Omental fat pad (tissue), 4 donors: ENCODE measurements around the gene COL27A1. TPM values are rescaled to one million over a fixed set of nuclear protein-coding genes. Genes with fewer than 3 reads are reported as not detected.

Source experiments
- ATAC-seq: fragments of 150-250 bp; one replicate; pipeline ENCODE4 v1.9.1; 2016; ENCODE audit warnings: mild to moderate bottlenecking, moderate library complexity; ENCODE audit not compliant: low FRiP score
- DNase-seq: peaks from one replicate; pipeline ENCODE4 v3.0.0-alpha.2; 2019; ENCODE audit warnings: low spot score
- total RNA-seq, 4 donors: library from RNA; depleted of rRNA; stranded (reverse); fragments of >200 nt; gene quantifications; one replicate each; pipeline ENCODE4 v1.1.0, GENCODE V29; 2016
- TF ChIP-seq, protein P1 (sequence below), 3 donors: fragments of 450-650 bp; IDR thresholded peaks; one replicate each; pipeline ENCODE4 v1.5.1; 2016 to 2017; ENCODE audit warnings: antibody characterized with exemption in 3 of 3, mild to moderate bottlenecking in 3 of 3, moderate library complexity in 2 of 3

Gene COL27A1
- total RNA-seq, 4 donors from 2014 or later, result 4.9 to 78.9 (median 10.1) TPM

DNA sequence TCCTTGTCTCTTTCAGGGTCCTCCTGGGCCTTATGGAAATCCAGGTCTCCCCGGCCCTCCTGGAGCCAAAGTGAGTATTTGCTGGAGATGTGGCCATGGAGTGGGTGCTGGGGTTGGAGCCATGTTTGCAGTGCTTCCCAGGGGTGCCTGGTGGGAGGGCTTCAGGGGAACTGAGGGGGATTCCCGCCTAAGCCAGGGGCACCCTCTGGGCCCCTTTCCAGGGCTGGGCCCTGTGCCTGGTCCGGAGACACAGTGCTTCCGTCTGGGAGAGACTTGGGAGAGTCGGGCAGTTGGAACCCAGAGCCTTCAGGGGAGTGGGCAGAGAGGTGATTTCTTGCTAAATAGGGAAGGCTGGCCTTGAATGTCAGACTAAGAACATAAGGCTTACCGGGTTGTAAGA lies 27.7 kb downstream of the COL27A1 start:
- DNase-seq (no peak), ATAC-seq (no peak)
- TF ChIP-seq, protein P1, sequence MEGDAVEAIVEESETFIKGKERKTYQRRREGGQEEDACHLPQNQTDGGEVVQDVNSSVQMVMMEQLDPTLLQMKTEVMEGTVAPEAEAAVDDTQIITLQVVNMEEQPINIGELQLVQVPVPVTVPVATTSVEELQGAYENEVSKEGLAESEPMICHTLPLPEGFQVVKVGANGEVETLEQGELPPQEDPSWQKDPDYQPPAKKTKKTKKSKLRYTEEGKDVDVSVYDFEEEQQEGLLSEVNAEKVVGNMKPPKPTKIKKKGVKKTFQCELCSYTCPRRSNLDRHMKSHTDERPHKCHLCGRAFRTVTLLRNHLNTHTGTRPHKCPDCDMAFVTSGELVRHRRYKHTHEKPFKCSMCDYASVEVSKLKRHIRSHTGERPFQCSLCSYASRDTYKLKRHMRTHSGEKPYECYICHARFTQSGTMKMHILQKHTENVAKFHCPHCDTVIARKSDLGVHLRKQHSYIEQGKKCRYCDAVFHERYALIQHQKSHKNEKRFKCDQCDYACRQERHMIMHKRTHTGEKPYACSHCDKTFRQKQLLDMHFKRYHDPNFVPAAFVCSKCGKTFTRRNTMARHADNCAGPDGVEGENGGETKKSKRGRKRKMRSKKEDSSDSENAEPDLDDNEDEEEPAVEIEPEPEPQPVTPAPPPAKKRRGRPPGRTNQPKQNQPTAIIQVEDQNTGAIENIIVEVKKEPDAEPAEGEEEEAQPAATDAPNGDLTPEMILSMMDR (IDR thresholded peaks at IDR 0.05), result no peak

- DNase-seq (no peak), ATAC-seq (no peak)
- TF ChIP-seq, protein P1 (IDR thresholded peaks at IDR 0.05), result no peak
Observed at GRCh38 chr9:114184071-114184470, 28.7 kb downstream of the COL27A1 start.

- ATAC-seq, result no peak
- TF ChIP-seq, protein P1 (IDR thresholded peaks at IDR 0.05), result no peak
- DNase-seq, result no peak
Observed at GRCh38 chr9:114184866-114185265, 29.5 kb downstream of the COL27A1 start.

GRCh38 chr9:114185570-114186490 lies 30.5 kb downstream of the COL27A1 start:
- ATAC-seq (no peak), DNase-seq (no peak)
- TF ChIP-seq, protein P1 (IDR thresholded peaks at IDR 0.05), result no peak

GRCh38 chr9:114186605-114187289 lies 31.4 kb downstream of the COL27A1 start:
- DNase-seq (no peak), ATAC-seq (no peak)
- TF ChIP-seq, protein P1 (IDR thresholded peaks at IDR 0.05), result no peak

DNA sequence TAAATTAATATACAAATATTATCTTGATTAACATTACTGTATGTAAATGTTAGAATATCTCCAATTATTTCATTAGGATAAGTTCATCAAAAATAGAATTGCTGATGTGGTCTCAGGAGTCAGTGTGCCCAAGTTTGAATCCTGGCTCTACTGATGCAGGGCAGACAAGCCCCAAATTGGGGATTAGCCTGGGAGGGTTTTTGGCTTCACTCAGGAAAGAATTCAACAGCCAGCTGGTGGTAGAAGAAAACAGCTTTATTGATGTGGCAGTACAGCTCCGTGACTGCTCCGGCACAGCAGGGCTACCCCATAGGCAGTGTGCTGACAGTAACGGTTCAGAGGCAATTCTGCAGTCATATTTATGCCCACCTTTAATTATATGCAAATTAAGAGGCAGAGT lies 32.5 kb downstream of the COL27A1 start:
- DNase-seq, result no peak
- no peak for ATAC-seq
- TF ChIP-seq, protein P1 (IDR thresholded peaks at IDR 0.05), result no peak
